Lower leg skin (tissue), 3 donors: Measurements from ENCODE around the gene MCTP1.

ENCODE experiments used
- CTCF ChIP-seq, 3 donors: fragments of 450-650 bp; IDR thresholded peaks; one replicate each; pipeline ENCODE4 v1.5.1; 2016; ENCODE audit warnings: antibody characterized with exemption in 3 of 3, mild to moderate bottlenecking in 3 of 3, moderate library complexity in 2 of 3
- POLR2A ChIP-seq, 2 donors: fragments of 450-650 bp; IDR thresholded peaks; one replicate each; pipeline ENCODE4 v1.6.1; 2016 to 2017; ENCODE audit warnings: antibody characterized with exemption in 2 of 2, mild to moderate bottlenecking in 1 of 2, moderate library complexity in 1 of 2

GRCh38 chr5:94702729-94703128 lies 582.2 kb downstream of the MCTP1 start:
- TF ChIP-seq CTCF (IDR thresholded peaks at IDR 0.05) = no peak
- TF ChIP-seq POLR2A (IDR thresholded peaks at IDR 0.05) = no peak
